HG03064 (cell line): ENCODE data around the gene LGALS9.
"Not testable (repeated sequence)": the region's sequence is repeated elsewhere in the genome, so short reads cannot be mapped to it uniquely, and the experiment has no call there.

Source experiments
- ATAC-seq: cut with Tn5 transposase; IDR thresholded peaks from one replicate; pipeline ENCODE4 v1.9.1; 2021; ENCODE audit warnings: low read depth; ENCODE audit not compliant: unreplicated experiment

Gene LGALS9

DNA sequence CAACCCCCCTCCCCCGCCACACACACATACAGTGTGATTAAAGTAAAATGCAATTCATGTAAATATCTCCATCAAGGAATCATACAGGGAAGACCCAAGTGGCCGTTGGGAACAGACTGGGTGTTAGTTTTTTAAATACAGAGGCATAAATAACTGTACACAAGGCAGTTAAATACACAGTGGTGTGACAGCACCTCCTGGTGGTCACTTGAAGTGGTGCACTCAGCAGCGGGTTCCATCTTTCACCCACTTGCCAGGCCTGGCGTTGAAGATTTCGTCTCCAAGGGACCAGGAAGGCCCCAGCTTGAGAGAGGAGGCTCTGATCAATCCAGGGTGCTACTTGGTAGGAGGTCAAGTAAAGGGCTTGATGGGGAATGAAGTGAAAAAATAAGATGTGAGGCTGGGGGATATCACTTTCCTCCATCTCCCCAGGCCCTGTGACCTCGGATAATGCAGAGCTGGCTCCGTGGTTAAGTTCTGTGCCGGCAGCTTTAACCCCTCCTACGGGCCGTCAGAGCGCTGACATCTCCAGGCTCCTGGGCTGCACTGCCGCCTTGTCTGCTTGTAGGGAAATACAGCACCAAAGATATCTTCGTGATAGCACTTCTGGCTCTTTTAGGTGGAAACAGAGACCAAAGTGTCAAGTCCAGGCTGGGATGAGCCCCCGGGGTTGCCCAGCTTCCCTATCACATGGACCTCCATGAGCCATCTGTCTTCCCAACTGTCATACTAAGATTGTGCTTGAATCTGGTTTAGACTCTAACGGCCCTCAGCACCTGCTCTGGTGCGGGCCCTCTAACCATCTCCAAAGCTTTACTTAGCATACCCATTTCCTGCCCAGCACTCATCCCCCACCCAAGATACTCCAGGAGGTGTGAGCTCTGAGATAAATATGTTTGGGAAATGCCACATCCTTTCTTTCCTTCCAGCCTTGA, 20.7 kb downstream of the LGALS9 start:
- no peak for ATAC-seq

DNA sequence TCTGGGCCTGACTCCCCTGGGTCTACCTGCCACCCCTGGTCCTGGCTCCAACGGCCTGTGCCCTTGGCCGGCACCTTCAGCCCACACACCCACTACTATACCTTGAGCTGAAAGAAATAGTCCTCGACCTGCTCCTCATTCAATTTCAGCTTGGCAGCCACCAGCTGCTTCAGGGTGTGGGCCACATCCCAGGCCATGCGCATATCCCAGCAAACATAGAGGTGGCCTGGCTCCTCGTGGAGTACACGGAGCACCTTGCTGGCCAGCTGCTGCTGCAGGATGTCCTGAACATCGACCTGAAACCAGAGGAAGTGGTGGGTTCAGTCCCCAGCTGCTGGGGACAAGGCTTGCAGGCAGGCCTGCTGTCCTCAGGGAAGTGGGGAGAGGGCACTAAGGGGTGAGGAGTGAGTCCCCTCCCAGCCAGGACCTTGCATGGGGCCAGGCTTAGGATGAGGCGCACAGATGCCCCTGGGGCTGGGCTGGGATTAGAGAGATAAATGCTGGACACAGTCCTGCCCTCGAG, 22.5 kb downstream of the LGALS9 start:
- not testable (repeated sequence) for ATAC-seq

DNA sequence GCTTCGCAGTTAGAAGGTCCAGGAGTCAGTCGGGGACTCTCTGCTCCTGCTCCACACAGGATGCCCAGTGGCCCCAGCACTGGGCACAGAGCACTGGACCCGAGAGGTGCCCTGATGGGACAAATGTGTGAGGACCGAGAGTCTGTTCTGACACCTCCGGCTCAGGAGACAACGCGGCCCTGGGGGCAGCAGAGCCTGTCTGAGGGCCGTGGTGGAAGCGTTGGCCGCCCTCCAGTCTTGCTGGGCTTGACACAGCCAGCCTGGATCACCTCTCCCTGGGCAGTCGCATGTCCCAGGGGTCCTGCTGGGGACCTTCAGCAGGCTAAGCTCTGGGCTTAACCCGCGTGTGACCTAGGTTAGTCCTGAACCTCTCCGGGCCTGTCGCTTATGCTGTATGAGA, 23.1 kb downstream of the LGALS9 start:
- no peak for ATAC-seq

DNA sequence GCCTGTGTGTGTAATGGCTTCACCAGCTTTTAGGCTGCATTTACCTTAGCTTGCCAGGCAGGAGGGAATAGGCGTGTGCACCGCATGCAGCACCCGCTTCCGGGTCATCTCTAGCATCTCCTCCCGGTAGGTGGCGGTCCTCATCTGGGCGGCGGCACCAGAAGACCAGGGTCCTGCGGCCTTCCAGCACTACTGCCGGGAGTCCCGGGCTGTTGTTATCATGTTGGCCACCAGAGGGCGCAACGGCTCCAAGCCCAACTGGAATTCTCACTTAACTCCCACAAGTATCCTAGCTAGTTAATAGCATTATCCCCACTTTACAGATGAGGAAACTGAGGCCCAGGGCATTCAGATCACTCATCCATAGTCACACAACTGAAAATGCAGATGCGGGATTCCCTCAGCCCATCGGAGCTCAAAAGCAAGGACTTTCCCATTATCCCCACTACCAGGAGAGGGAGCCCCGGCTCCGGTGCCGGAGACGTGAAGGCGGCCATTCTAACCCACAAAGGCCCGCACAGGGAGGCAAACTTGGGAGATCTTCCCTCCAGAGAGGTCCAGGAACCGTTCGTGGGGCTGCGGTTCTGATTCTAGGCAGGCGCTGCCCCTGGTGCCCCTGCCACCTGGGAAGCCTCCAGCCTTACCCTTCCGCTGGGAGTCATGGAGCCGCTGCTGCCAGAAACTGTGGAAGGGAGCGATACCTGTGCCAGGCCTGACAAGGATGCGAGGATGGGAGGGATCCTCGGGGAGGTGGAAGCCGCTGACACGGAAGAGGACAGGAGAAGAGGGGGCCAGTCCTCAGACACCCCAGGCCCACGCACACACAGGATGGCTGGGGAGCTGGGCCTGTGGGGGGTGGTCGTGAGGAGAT, 23.9 kb downstream of the LGALS9 start:
- no peak for ATAC-seq

DNA sequence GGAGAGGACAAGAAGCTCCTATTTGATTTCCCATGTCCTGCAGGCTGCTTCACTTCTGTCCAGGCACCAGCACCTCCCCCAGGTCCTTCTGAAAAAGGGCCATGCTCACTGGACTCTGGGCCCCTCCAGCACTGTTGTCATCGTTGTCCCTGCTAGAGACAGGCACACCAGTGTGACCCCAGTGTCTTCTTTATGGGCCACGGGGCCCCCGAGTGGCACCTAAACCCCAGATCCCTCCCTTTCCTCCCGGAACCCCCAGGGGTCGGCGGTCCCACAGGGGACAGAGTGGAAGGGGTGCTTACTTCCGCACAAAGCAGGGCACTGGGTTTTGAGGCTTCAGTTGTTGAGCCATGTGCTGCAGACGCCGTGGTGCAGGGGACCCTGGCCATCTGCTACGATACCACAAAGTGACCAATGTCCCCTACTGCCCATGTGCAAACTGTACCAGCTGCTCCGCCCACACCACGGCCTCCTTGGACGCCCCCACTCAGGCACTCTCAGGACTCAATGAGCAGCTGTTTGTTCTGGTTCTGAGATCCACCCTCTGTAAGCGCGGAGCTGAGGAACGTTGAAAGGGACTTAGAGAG, 24.6 kb downstream of the LGALS9 start:
- ATAC-seq, result not testable (repeated sequence)

DNA sequence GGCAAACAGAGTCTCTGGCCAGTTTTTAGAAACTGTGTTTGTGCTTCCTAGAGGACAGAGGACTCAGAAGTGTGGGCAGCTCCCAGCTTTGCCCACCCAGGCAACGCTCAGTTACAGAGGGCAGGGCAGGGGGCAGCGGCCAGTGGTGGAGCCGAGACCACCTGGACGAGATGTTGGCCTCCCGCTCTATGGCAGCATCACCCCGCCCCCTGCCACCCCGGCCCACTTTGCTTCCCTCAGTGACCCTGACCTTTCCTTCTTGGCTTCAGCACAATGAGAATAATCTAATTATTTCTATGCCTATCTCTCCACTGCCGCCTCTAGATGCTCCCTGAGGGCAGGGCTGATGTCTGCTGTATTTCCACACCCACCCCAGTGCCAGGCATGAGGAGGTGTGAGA, 25.6 kb downstream of the LGALS9 start:
- ATAC-seq, result not testable (repeated sequence)

DNA sequence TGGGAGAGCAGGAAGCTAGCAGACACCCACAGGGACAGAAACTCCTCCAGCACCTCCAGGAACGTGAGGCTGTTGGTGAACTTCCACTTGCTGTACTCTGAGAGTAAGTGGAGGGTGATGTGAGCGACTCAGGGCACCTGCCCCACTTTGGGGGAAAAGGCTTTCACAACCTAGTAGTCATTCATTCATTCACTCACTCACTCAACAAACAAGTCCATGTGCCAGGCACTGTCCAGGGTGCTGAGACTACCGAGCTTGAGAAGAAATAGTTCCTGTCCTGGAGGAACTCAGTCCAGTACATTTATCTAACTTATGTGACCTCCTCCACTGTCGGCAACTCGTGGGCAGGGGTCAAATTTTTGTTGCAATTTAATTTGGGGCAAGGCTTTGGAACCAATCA, 26.6 kb downstream of the LGALS9 start:
- no peak for ATAC-seq

DNA sequence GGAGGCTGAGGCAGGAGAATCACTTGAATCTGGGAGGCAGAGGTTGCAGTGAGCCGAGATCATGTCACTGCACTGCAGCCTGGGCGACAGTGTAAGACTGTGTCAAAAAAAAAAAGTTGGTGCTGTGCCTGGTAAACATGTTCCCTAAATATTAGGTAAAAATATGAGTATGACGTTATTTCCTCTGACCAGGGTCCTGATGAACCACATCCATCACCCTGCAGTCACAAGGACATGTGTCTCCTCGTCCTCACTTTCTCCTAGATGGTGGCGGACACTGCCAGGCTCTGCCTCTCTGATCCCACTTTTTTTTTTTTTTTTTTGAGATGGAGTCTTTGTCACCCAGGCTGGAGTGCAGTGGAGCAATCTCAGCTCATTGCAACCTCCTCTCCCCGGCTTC, 28.7 kb downstream of the LGALS9 start:
- no peak for ATAC-seq

DNA sequence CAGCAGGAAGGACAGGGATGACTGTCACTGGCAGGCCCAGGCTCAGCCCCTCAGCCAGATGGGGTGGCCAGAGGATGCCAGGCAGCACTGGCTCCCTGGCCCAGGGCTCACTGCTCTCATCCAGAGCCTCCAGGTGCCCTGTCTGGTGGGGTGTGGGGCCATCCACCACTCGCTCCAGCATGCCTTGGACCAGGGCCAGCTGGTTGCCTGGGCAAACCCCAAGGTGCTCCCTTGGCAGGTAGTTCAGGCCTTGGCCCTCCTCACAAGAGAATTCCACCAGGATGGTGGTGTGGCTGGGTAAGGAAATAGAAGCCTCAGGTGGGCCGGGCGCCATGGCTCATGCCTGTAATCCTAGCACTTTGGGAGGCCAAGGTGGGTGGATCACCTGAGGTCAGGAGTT, 29.4 kb downstream of the LGALS9 start:
- ATAC-seq, result no peak

DNA sequence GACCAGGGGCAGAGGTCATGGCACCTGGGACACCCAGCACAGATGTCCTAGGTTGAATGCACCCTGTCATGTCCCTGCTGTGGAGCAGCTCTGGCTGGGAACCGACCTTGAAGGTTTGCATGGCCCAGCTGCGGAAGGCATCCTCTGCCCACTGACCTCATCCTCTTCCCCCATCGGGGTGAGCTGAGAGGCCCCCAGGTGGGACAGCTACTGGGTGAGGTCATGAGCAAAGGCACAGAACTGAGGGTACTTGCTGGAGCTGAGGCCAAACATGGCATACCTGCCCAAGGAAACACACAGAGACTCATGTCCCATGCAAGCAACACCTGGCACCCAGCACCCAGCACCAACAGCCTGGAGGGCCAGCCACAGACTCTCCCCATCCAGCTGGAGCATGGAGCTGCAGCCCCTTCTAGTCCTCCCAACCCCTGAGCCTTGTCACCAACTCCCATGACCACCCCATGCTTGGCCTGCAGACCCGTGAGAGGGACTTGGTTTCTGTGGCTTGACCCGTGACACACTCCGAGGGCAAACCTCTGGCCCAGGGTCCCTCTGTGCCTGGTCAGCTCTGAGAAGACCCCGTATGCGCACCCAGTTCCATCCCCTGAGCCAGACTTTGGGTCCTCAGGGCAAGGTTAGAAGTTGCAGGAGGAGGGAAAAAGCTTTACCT, 33.1 kb downstream of the LGALS9 start:
- no peak for ATAC-seq

DNA sequence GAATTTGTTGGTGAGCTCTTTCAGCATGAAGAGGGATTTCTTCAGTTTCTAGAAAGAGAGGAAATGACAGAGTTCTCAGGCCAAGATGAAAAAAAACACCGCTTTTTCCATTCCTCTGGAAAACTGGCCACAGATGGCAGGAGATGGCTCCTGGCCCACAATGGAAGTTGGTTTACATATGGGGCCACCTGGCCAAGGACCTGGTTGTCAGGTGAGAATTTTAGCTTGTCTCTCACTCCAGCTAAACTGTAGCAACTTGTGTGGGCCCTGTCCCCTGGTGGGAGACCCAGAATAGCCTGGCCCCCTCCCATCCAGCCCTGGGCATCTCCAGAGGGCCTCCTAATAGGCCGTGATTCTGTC, 33.6 kb downstream of the LGALS9 start:
- ATAC-seq, result no peak

DNA sequence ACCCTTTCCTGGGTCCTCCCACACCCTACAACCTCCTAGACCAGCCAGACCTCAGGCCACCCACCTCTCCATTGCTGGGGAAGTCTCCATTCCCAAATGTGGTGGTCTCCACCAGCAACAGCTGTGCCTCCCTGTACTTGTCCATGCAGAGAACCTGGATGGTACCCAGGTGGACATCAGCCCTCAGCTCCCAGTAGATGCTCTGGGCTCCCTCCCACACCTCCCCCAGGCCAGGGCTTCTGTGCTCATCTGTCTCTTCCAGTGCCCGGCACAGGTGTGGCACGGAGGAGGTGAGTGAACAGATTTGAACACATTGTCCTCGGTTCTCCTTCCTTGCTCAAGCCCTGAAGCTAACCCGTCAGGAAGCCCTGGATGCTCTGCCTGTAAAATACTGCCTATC, 34.6 kb downstream of the LGALS9 start:
- no peak for ATAC-seq

DNA sequence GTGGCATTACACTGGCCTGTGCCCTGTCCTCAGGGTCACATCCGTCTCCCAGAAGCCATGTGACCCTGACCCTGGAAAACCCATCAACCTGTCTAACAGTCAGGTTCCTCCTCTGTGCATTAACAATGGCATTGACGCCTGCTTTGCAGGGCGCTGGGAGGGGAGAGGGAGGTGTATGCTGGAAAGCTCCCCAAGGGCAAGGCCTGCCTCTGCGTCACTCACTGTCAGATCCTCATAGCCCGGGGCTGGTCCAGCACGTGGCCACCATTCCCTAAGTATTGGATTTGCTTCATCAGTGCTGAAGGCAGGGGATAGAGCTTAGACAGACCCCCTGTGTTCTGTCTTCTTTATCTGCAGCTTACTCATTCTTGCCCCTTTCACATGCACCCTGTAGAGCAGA, 35.3 kb downstream of the LGALS9 start:
- ATAC-seq, result not testable (repeated sequence)

DNA sequence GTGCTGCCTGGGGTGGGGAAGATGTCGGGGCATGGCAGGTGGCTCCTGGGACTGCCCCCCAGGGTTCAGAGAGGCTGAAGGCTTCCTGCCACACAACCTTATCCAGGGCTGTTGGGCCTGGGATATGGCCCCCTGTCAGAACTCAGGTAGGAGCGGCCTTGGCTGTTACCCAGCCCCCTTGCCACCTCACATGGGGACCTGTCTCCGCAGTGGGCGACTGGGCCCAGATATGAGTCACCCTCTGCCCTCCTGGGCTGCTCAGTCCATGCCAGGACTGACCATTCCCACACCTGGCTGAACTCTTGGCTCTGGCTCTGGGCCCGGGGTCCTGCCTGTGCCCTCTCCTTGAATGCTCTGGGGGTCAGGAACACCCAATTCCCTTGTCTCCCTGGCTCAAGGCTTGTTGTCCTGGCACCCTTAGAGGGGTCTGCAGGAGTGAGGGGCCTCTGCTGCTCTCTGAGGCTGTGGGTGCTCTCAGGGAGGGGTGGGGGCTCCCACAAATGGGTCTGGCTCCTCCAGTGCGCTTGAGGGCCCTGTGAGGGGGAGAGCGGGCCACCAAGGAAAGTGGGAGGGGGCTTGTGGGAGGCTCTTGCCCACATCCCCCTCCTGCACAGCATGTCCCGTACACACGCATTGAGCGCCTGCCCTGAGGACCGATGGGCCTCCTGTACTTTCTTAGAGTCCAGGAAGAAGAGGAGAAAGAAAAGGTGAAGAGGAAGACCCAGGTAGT, 36.0 kb downstream of the LGALS9 start:
- ATAC-seq, result no peak

DNA sequence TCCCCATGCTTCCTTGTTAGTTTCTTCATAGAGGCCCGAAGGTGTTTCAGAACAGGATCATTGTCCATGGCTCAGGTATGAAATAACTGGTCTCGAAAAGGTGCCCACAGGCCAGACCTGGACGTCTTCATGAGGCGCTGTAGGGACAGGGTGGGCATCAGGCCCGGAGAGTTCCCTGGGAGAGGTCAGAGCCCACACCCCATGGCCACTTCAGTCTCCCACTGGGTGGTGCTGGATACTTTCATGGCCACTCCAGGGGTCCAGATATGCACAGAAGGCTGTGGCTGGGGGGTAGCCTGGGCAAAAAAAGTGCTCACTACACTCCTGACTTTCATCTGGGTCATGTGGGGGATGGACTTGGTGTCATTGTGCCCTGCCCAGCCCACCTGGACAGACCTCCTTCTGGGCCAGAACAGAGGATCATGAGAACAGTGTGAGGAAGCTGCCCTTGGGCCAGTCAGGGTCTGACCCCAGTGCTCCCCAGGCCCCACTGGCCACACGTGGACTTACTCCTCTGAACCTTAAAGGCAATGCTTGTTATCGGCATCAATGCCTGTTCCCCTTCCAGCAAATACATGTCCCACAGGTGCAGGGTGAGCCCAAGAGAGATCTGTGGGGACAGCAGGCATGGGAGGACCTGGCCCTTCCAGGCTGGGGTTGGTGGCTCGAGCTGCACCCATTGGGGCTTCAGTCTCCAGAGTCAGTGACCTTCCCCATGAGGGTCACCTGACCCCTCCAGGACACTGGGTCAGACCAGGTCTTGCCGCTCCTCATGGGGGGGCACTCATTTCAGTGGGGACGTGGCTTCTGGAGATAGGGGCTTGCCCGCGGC, 36.9 kb downstream of the LGALS9 start:
- no peak for ATAC-seq

DNA sequence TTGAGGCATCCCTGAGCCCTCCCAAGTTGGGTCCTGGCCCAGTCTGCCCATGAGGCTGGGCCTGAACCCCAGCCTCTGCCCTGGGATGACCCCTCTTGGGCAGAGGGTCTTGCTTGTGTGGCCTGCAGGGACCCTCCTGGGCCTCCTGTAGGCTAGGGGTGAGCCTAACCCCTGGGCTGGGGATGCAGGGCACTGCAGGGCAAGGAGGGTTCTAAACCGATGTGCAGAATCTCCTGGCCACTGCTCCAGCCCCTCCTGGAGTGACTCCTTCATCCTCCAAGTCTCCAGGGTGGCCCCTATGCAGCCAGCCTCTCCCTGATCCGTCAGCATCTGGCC, 37.5 kb downstream of the LGALS9 start:
- no peak for ATAC-seq

DNA sequence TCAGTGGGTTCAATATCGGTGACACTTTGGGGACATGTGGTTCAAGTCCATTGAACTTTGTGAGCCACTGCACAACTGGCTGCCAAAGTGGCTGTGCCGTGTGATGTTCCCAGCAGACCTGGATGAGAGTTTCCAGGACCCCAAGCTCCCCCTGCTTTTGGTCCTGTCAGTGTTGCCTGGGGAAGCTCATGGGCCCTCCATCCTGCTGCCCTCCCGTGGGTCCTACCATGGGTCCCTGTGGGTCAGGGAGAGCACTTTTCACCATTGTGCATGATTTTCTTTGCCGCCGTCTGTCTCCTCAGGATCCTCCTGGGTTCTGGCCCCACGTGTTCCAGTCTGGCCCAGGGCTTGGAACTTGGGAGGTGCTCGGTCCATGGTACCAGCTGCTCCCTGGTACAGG, 38.1 kb downstream of the LGALS9 start:
- ATAC-seq, result no peak

DNA sequence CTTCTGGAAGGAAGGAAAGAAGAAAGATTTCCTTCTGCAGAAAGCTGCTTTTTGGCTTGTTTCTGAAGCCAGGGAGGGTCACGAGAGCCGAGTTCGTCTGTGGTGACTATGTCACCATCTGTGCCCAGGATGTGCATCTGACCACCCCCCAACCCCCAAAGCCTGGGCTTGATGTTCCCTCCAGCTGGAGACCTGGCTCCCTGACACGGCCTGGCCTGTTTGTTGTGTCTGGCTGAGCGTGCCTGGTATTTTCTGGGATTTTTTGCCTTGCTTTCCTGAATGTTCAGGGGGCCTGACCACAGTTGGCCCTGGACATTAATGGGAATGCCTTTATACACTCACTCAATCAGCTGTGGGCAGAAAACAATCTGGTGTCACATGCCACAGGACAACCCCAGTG, 38.9 kb downstream of the LGALS9 start:
- ATAC-seq, result no peak
